Activated gamma-delta T cell (primary cell): Measurements from ENCODE around the gene SMARCD1.
"Not testable (repeated sequence)": the region's sequence is repeated elsewhere in the genome, so short reads cannot be mapped to it uniquely, and the experiment has no call there.

ENCODE experiments used
- DNase-seq: peaks from one replicate; lab custom pipeline; 2025; lab: John Stamatoyannopoulos, UW

SMARCD1 gene

GRCh38 chr12:50145439-50145838, 60.3 kb downstream of the SMARCD1 start:
- no peak for DNase-seq

- no peak for DNase-seq
Measured at GRCh38 chr12:50147281-50147680, 62.1 kb downstream of the SMARCD1 start.

GRCh38 chr12:50148011-50148410, 62.9 kb downstream of the SMARCD1 start:
- not testable (repeated sequence) for DNase-seq

- no peak for DNase-seq
Measured at GRCh38 chr12:50149311-50149710, 64.2 kb downstream of the SMARCD1 start.
